Measurements from ENCODE around the gene CRYBG2.

DNA sequence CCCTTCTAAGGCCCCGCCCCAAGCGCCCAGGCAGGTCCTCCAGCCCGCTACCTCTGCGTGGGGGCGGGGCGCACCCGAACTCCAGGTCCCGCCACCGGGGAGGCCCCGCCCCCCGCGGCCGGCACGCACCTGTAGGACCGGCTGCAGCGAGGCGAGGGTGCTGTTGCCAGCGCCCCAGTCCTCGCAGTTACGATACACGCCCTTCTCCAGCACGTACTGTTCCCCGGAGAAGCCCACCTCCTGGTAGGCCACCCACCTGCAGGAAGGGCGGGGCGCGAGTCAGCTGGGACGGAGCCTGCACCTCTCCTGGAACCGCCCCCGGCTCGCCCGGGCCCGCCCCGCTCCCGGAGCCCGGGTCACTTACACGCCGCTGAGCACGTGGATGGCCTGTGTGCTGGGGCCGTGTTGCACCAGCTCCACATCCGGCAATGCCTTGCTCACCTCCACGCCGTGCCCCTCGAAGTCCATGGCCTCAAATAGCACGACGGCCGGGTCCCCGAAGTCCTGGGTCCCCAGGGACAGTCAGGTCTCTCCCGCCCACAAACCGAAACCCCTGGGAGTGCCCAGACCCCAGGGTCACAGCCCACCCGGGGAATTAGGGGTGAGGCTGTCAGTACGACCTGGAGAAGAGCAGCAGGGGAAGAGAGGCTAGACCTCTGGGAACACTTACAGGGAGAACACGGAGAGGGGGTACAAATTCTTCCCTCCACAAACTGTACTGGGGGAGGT lies 17.3 kb downstream of the CRYBG2 start:
- TF ChIP-seq, protein P1, sequence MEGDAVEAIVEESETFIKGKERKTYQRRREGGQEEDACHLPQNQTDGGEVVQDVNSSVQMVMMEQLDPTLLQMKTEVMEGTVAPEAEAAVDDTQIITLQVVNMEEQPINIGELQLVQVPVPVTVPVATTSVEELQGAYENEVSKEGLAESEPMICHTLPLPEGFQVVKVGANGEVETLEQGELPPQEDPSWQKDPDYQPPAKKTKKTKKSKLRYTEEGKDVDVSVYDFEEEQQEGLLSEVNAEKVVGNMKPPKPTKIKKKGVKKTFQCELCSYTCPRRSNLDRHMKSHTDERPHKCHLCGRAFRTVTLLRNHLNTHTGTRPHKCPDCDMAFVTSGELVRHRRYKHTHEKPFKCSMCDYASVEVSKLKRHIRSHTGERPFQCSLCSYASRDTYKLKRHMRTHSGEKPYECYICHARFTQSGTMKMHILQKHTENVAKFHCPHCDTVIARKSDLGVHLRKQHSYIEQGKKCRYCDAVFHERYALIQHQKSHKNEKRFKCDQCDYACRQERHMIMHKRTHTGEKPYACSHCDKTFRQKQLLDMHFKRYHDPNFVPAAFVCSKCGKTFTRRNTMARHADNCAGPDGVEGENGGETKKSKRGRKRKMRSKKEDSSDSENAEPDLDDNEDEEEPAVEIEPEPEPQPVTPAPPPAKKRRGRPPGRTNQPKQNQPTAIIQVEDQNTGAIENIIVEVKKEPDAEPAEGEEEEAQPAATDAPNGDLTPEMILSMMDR (IDR thresholded peaks at IDR 0.05; ENCODE audit: low read length): no peak
- no peak for TF ChIP-seq EZH2 (optimal IDR thresholded peaks at IDR 0.05; ENCODE audit: low read depth, low read length)
